Parathyroid adenoma (tissue), 2 donors: ENCODE results near the gene SLCO2A1.

Experiments
- H2AFZ ChIP-seq: fragments of 300-600 bp; sonication (generic); one replicate; pipeline ENCODE4 v1.7.0; 2017; ENCODE audit warnings: antibody characterized with exemption, mild to moderate bottlenecking
- H3K27ac ChIP-seq: fragments of 300-600 bp; sonication (generic); one replicate; pipeline ENCODE4 v1.7.0; 2017
- H3K27me3 ChIP-seq: fragments of 300-600 bp; sonication (generic); one replicate; pipeline ENCODE4 v1.7.0; 2017; ENCODE audit warnings: low read length; ENCODE audit not compliant: control insufficient read depth, insufficient read depth
- H3K36me3 ChIP-seq: fragments of 300-600 bp; sonication (generic); one replicate; pipeline ENCODE4 v1.7.0; 2017; ENCODE audit warnings: low read length; ENCODE audit not compliant: control insufficient read depth, insufficient read depth
- H3K4me1 ChIP-seq: fragments of 300-600 bp; sonication (generic); one replicate; pipeline ENCODE4 v1.7.0; 2017; ENCODE audit warnings: control low read depth
- H3K4me2 ChIP-seq: fragments of 300-600 bp; sonication (generic); one replicate; pipeline ENCODE4 v1.7.0; 2017; ENCODE audit warnings: low read length
- H3K4me3 ChIP-seq: fragments of 300-600 bp; sonication (generic); one replicate; pipeline ENCODE4 v1.7.0; 2017; ENCODE audit warnings: low read depth, low read length
- H3K79me2 ChIP-seq: fragments of 300-600 bp; sonication (generic); one replicate; pipeline ENCODE4 v1.7.0; 2017; ENCODE audit warnings: control low read depth
- H3K9ac ChIP-seq: fragments of 300-600 bp; sonication (generic); one replicate; pipeline ENCODE4 v1.7.0; 2017; ENCODE audit warnings: mild to moderate bottlenecking
- H3K9me3 ChIP-seq: fragments of 300-600 bp; sonication (generic); one replicate; pipeline ENCODE4 v1.7.0; 2017; ENCODE audit warnings: low read length; ENCODE audit not compliant: control insufficient read depth
- CTCF ChIP-seq: fragments of 300-600 bp; sonication (generic); IDR thresholded peaks from one replicate; pipeline ENCODE4 v1.7.0; 2017; ENCODE audit warnings: antibody characterized with exemption, mild to moderate bottlenecking
- donor health status: primary hyperparathyroidism.

The SLCO2A1 gene

GRCh38 chr3:133930341-133930933 is 99.3 kb downstream of the SLCO2A1 start:
- TF ChIP-seq CTCF, result peak; percentile 64
- no peaks in the 10 kb centered on the region for H3K4me1 ChIP-seq
- H3K36me3 ChIP-seq, result no peaks in the 10 kb centered on the region
- no peaks in the 10 kb centered on the region for H3K79me2 ChIP-seq
- no peaks in the 10 kb centered on the region for H3K9me3 ChIP-seq
- H3K9ac ChIP-seq, result no peak overlapping the region
- H2AFZ ChIP-seq, result no peak overlapping the region
- H3K27ac ChIP-seq, result no peak overlapping the region
- H3K4me2 ChIP-seq, result no peak overlapping the region
- H3K4me3 ChIP-seq, result no peak overlapping the region
- H3K27me3 ChIP-seq, result no peaks in the 10 kb centered on the region

- Histone ChIP-seq H2AFZ (no peak overlapping the region), H3K4me2 (no peak overlapping the region), H3K4me1 (no peaks in the 10 kb centered on the region), H3K9me3 (no peaks in the 10 kb centered on the region), H3K9ac (no peak overlapping the region), H3K27me3 (no peaks in the 10 kb centered on the region), H3K36me3 (no peaks in the 10 kb centered on the region), H3K79me2 (no peaks in the 10 kb centered on the region), H3K4me3 (no peak overlapping the region), H3K27ac (no peak overlapping the region)
- no peak for TF ChIP-seq CTCF
These were observed 100.7 kb downstream of the SLCO2A1 start for GRCh38 chr3:133928903-133929607.

- no peaks in the 10 kb centered on the region for H3K27me3 ChIP-seq
- no peaks in the 10 kb centered on the region for H3K4me1 ChIP-seq
- H3K36me3 ChIP-seq, result no peaks in the 10 kb centered on the region
- no peak overlapping the region for H3K4me2 ChIP-seq
- H3K79me2 ChIP-seq, result no peaks in the 10 kb centered on the region
- H3K9me3 ChIP-seq, result no peaks in the 10 kb centered on the region
- no peak overlapping the region for H3K9ac ChIP-seq
- H3K27ac ChIP-seq, result no peak overlapping the region
- no peak overlapping the region for H3K4me3 ChIP-seq
- no peak for TF ChIP-seq CTCF
- H2AFZ ChIP-seq, result peak overlapping the region; percentile 67
These were observed 101.4 kb downstream of the SLCO2A1 start for GRCh38 chr3:133928136-133928893.

GRCh38 chr3:133927540-133928066 is 102.1 kb downstream of the SLCO2A1 start:
- peak overlapping the region; percentile 93 for H2AFZ ChIP-seq
- no peaks in the 10 kb centered on the region for H3K79me2 ChIP-seq
- H3K27me3 ChIP-seq, result no peaks in the 10 kb centered on the region
- H3K4me2 ChIP-seq, result peak overlapping the region; percentile 61
- no peak overlapping the region for H3K27ac ChIP-seq
- peak; percentile 68 for TF ChIP-seq CTCF
- H3K9ac ChIP-seq, result no peak overlapping the region
- H3K4me1 ChIP-seq, result no peaks in the 10 kb centered on the region
- peak overlapping the region; percentile 43 for H3K4me3 ChIP-seq
- H3K36me3 ChIP-seq, result no peaks in the 10 kb centered on the region
- H3K9me3 ChIP-seq, result no peaks in the 10 kb centered on the region
